GM21390 (cell line): ENCODE results near the gene HNRNPL.
A peak's percentile ranks its signal among the peaks of the same experiment; 100 is the strongest.

ENCODE experiments used
- ATAC-seq: cut with Tn5 transposase; IDR thresholded peaks from one replicate; pipeline ENCODE4 v1.9.1; 2021; ENCODE audit not compliant: unreplicated experiment

HNRNPL gene

DNA sequence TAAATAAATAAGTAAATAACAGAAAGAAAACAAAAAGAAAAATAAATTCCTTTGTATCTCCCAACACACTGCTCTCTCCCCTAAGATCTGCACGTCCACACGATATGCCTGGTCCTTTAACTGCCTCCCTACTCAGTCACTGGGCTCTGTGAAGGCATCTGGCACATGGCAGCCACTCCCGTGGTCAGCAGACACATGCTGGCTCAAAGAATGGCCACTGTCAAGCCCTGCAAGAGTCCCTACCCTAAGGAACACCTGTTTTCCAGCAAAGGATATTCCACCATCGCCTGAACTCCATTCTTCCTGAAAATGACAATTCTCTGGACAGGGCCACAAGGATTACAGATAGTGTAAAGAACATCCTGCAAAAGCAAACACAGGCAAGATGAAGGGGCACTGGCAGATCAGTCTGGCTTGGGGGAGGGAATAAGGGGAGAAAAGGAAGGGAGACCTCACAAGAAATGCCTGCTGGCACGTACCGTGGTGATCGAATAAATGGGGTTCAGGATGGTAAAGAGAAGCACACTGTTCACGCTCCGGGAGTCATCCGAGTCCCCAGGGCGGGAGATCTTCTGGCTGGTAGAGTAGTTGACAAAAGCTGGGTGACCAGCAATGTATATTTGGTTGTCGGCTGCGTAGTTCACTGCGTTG, 4.3 kb downstream of the HNRNPL start:
- ATAC-seq: no peak

- no peak for ATAC-seq
Observed at GRCh38 chr19:38844093-38844686, 5.6 kb downstream of the HNRNPL start.

- no peak for ATAC-seq
Observed at GRCh38 chr19:38843175-38843758, 6.5 kb downstream of the HNRNPL start.

DNA sequence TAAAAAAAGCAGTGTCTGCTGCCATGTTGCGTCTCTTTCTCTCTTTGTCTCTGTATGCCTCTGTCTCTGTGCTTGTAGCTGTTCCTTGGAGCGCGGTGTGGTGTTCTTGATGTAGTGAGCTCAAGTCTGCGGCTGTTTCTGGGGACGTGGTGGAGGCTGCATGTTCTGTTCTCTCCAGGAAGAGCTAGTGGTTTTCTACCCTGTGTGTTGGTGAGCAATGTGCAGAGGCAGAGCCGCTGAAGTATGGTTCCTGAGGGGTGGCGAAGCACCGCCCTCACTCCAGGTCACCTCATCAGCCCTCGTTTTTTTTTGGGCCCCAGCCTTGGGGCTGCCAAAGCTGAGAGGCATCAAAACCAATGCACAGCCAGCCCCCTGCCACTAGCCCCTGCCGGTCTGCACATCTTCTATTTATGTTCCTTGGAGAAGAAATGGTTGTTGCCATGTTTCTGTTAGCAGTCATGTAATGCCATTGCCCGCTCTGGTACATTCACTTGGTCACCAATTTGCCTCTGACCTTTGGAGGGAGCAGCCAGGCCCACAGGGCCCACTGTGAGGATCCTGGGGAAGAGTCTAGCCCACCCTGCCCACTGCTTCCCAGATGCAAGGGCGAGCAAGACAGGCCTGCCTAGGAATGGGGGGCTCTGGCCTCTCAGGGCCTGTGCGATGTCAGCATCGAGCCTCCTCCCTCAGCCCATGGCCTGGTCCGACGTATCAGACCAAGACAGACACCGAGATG, 7.2 kb downstream of the HNRNPL start:
- ATAC-seq: no peak

- ATAC-seq: no peak
Observed at GRCh38 chr19:38841787-38842438, 7.9 kb downstream of the HNRNPL start.

DNA sequence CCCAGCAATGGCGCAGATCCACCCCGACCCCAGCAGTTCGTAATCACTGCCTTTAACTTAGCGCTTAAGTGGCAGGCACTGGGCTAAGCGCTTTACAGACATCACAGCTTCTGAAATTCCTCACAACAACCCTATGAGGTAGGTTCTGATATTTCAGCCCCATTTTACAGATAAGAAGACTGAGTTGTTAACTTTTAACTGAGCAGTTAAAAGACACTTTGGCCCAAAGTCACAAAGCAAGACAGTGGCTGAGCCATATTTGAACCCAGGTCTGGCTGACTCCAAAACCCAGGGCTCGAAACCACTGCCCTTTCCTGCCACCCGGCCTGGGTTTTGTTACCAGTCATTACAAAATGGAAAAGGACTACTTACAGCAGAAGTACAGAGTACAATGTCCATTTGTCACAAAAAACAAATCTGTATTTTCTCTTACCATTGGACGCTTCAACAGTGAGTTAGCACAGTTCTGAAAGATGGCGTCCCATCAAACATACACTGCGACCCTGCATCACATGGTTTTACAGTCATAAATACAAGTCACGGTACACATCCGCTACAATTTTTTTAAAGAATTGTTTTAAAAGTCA, 8.5 kb downstream of the HNRNPL start:
- ATAC-seq: no peak

DNA sequence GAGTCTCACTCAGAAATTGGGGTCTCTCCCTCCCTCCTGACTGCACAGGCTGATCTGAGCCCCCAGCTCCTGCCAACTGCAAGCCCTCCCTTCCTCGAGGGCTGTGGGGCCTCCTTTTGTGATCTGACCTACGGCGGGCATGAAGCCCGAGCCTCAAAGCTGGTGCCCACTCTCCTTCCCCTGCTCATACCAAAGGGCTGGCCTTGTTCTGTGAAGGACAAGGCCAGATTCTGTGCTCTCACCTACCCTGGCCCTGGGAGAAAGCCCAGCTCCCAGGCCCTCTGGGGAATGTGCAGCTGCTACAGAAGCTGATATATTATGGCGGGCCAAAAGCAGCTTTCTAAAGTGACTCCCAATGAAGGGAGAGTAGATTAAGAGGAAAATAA, 9.2 kb downstream of the HNRNPL start:
- ATAC-seq: no peak

- no peak for ATAC-seq
Observed at GRCh38 chr19:38839816-38840582, 9.8 kb downstream of the HNRNPL start.

GRCh38 chr19:38838986-38839761, 10.6 kb downstream of the HNRNPL start:
- ATAC-seq: no peak

- ATAC-seq: no peak
Observed at GRCh38 chr19:38838208-38838985, 11.4 kb downstream of the HNRNPL start.

DNA sequence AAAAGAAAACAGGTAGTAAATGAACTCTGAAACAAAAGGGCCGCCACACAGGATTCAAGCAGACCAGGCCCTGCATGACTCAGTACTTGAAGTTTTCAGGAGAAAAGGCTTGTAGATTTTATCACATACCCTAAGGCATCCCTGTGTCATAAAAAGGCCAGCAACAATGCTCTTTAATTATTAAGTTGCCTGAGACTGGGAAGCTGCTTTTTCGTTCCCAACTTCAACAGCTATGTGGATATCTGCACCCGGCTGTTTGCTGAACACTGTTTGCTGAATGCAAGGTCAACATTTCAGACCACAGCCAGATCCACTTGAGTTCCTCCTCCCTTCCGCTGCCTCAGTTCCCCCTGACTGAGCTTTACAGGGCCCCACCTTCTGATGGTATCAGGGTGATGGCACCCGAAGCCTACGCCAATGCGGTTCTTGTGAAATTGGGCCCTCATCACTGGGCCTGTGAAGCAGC, 12.1 kb downstream of the HNRNPL start:
- no peak for ATAC-seq

GRCh38 chr19:38836983-38837626, 12.7 kb downstream of the HNRNPL start:
- ATAC-seq: no peak

GRCh38 chr19:38836159-38836982, 13.4 kb downstream of the HNRNPL start:
- ATAC-seq: no peak

- no peak for ATAC-seq
Observed at GRCh38 chr19:38834590-38834989, 15.2 kb downstream of the HNRNPL start.

DNA sequence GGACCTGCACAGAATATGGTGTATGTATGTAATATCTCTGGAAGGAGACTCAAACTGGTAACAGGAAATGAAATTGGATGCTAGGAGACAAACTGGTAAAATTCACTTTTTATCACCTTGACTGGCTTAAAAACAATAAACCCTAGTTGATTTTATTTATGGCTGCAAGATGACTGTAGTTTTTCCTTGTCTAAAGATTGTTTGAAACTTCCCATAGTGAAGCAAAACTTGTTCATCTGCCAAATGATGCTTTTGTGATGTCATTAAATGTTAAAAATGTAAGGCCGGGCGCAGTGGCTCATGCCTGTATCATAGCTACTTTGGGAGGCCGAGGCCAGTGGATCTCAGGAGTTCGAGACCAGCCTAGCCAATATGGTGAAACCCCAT, 15.7 kb downstream of the HNRNPL start:
- ATAC-seq: no peak

GRCh38 chr19:38833092-38833425, 16.7 kb downstream of the HNRNPL start:
- ATAC-seq: no peak

- ATAC-seq: peak; percentile 43
Observed at GRCh38 chr19:38831142-38831605, 18.6 kb downstream of the HNRNPL start.
